Loucy (cell line): ENCODE data around the gene CNKSR1.

Experiments used
- H2AFZ ChIP-seq: fragments of 200-600 bp; sonication (generic); 2 replicates; pipeline ENCODE4 v1.6.0; 2016; ENCODE audit warnings: antibody characterized with exemption, mild to moderate bottlenecking, low read length, moderate library complexity
- H3F3A ChIP-seq: fragments of 200-600 bp; 2 replicates; pipeline ENCODE4 v1.6.0; 2016; ENCODE audit warnings: antibody characterized with exemption, low read depth, mild to moderate bottlenecking
- H3K27me3 ChIP-seq: fragments of 200-600 bp; sonication (generic); 2 replicates; pipeline ENCODE4 v1.6.1; 2014; ENCODE audit warnings: low read length, mild to moderate bottlenecking; ENCODE audit not compliant: insufficient read depth, poor library complexity, severe bottlenecking
- H3K36me3 ChIP-seq: fragments of 200-600 bp; sonication (generic); 2 replicates; pipeline ENCODE4 v1.6.1; 2016; ENCODE audit warnings: low read length; ENCODE audit not compliant: insufficient read depth
- H3K4me1 ChIP-seq: fragments of 200-600 bp; sonication (generic); 2 replicates; pipeline ENCODE4 v1.5.1; 2014; ENCODE audit warnings: low read length, mild to moderate bottlenecking; ENCODE audit not compliant: insufficient read depth, poor library complexity, severe bottlenecking
- H3K4me2 ChIP-seq: fragments of 200-600 bp; sonication (generic); 2 replicates; pipeline ENCODE4 v1.6.0; 2014; ENCODE audit warnings: antibody characterized with exemption, low read length, low read depth, mild to moderate bottlenecking; ENCODE audit not compliant: poor library complexity, severe bottlenecking
- H3K4me3 ChIP-seq: fragments of 200-600 bp; sonication (generic); 2 replicates; pipeline ENCODE4 v1.5.1; 2014; ENCODE audit warnings: low read length, mild to moderate bottlenecking, mixed read lengths; ENCODE audit not compliant: poor library complexity, severe bottlenecking
- H3K79me2 ChIP-seq: fragments of 200-600 bp; sonication (generic); 2 replicates; pipeline ENCODE4 v1.6.1; 2014; ENCODE audit warnings: low read length; ENCODE audit not compliant: insufficient read depth
- H3K9ac ChIP-seq: fragments of 200-600 bp; sonication (generic); 2 replicates; pipeline ENCODE4 v1.6.0; 2014; ENCODE audit warnings: mild to moderate bottlenecking, low read depth, low read length, moderate library complexity; ENCODE audit not compliant: poor library complexity, severe bottlenecking
- H3K9me2 ChIP-seq: fragments of 200-600 bp; sonication (generic); replicated peaks from 2 replicates; pipeline ENCODE4 v1.6.1; 2016; ENCODE audit warnings: low read depth, low read length, mixed read lengths
- H3K9me3 ChIP-seq: fragments of 200-600 bp; sonication (generic); 2 replicates; pipeline ENCODE4 v1.6.1; 2014; ENCODE audit warnings: mild to moderate bottlenecking, antibody characterized with exemption, low read length, low read depth; ENCODE audit not compliant: insufficient read depth
- H4K20me1 ChIP-seq: fragments of 200-600 bp; sonication (generic); 2 replicates; pipeline ENCODE4 v1.6.0; 2014; ENCODE audit warnings: antibody characterized with exemption, low read length, mild to moderate bottlenecking; ENCODE audit not compliant: insufficient read depth, poor library complexity, severe bottlenecking
- CTCF ChIP-seq: fragments of 200-600 bp; sonication (generic); conservative IDR thresholded peaks from 2 replicates; pipeline ENCODE4 v1.5.1; 2014; ENCODE audit warnings: mild to moderate bottlenecking, antibody characterized with exemption, low read length
- EZH2phosphoT487 ChIP-seq: fragments of 200-600 bp; IDR thresholded peaks from 2 replicates; pipeline ENCODE4 v1.6.1; 2018; ENCODE audit warnings: antibody characterized with exemption, mild to moderate bottlenecking, moderate library complexity, borderline replicate concordance

CNKSR1 gene

GRCh38 chr1:26175346-26175745 is 1.9 kb upstream of the CNKSR1 start:
- Histone ChIP-seq H3K79me2 (peaks cover 14% of the 10 kb centered on the region), H3K27me3 (no peaks in the 10 kb centered on the region), H2AFZ (no peak overlapping the region), H3K4me3 (no peak overlapping the region), H3K9me2 (no peaks in the 10 kb centered on the region), H3K4me2 (no peak overlapping the region), H3K9me3 (no peaks in the 10 kb centered on the region), H3K9ac (no peak overlapping the region), H4K20me1 (no peaks in the 10 kb centered on the region), H3K36me3 (no peaks in the 10 kb centered on the region), H3K4me1 (peaks cover 10% of the 10 kb centered on the region), H3F3A (0 out of 2 replicates have a peak, but pooled peaks cover 3% of the 10 kb centered on the region)
- TF ChIP-seq CTCF = no peak
- no peak for TF ChIP-seq EZH2phosphoT487

- Histone ChIP-seq H3K9me2 (no peaks in the 10 kb centered on the region), H3K27me3 (no peaks in the 10 kb centered on the region), H3K4me2 (no peak overlapping the region), H3F3A (no peaks in the 10 kb centered on the region), H2AFZ (no peak overlapping the region), H3K36me3 (no peaks in the 10 kb centered on the region), H4K20me1 (no peaks in the 10 kb centered on the region), H3K9me3 (no peaks in the 10 kb centered on the region), H3K79me2 (no peaks in the 10 kb centered on the region), H3K4me1 (no peaks in the 10 kb centered on the region), H3K9ac (no peak overlapping the region), H3K4me3 (no peak overlapping the region)
- TF ChIP-seq EZH2phosphoT487 (no peak), CTCF (no peak)
These were observed 2.8 kb downstream of the CNKSR1 start for GRCh38 chr1:26180010-26180506.

GRCh38 chr1:26181586-26182382 is 4.5 kb downstream of the CNKSR1 start:
- H3K4me1 ChIP-seq = no peaks in the 10 kb centered on the region
- no peaks in the 10 kb centered on the region for H3K36me3 ChIP-seq
- H3F3A ChIP-seq = no peaks in the 10 kb centered on the region

More at GRCh38 chr1:26181586-26182382, 4.5 kb downstream of the CNKSR1 start:
- Histone ChIP-seq H3K4me2 (no peak overlapping the region), H3K9me3 (no peaks in the 10 kb centered on the region), H3K9ac (no peak overlapping the region), H3K4me3 (no peak overlapping the region), H3K27me3 (no peaks in the 10 kb centered on the region), H3K9me2 (no peaks in the 10 kb centered on the region), H3K79me2 (no peaks in the 10 kb centered on the region), H4K20me1 (no peaks in the 10 kb centered on the region), H2AFZ (no peak overlapping the region)
- TF ChIP-seq EZH2phosphoT487 (no peak), CTCF (no peak)
